ENCODE data around the gene KXD1. TPM values are rescaled to one million over a fixed set of nuclear protein-coding genes. Genes with fewer than 3 reads are reported as not detected.
"Not testable (repeated sequence)": the region's sequence is repeated elsewhere in the genome, so short reads cannot be mapped to it uniquely, and the experiment has no call there.

The KXD1 gene
- polyA plus RNA-seq, 10 donors: 53.0 to 83.0 (median 63.7) TPM

GRCh38 chr19:18531485-18531884 lies 26.2 kb upstream of the KXD1 start:
- DNase-seq: no peak

DNA sequence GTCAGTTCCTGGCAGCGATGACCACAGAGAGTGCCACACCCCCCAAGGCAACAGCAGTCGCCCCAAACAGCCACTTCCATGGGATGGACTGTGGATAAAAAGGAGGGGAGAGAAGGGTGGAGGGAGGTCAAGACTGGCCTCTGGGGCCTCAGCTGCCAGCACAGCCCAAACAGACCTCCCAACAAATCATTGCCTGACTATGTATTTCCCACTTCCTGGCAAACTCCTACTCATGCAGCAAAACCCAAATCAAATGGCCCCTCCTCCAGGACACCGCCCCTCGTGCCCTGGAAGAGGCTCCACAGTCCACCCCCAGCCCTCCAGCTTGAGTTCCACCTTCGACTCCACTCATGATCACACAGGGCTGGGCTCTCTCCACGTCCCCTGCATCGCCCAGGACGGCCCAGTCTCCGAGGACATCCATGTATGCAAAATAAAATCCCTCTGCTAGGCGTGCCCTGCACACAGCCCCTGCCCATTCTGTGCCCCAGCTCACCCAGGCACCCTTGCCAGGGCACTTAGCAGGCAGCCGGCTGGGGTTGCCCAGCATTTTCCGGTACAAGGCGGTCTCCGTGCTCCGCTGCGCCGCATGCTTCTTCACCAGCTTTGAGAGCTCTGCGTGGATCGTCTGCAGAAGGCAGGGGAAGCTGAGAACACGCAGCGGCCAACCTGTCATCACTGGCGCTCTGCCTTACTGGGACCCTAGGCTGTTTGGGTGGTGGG lies 25.3 kb upstream of the KXD1 start:
- no peak for DNase-seq

DNA sequence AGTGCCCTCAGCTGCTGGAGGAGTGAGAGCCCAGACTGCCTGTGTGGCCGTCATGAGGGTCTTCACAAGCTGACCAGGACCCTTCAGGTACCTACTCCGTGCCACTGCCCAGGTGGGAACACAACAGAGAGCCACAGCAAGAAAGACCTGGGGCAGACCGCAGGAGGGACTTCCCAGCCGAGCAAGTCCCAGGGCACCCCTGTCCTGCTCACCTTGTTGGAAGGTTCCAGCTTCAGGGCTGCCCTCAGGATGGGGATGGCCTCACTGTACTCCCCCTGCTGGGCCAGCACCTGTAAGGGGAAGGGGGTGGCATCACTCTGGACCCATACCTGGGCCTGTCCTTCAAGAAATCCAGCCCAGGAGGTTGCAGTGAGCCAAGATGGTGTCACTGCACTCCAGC lies 24.6 kb upstream of the KXD1 start:
- DNase-seq: no peak

DNA sequence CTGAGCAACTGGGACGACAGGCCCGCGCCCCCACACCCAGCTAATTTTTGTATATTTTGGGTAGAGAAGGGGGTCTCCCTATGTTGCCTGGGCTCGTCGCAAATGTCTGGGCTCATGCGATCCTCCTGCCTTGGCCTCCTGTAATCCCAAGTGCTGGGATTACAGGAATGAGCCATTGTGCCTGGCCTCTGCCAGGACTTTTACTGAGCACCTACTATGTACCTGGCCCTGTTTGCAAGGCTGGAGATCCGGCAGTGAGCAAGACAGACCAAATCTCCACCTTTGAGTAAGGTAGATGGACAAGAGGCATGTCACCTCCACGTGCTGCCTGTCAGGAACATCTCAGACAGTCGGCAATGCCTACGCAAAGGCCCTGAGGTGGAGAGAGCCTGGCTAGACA lies 21.2 kb upstream of the KXD1 start:
- no peak for DNase-seq

- no peak for DNase-seq
These were observed 20.2 kb upstream of the KXD1 start for GRCh38 chr19:18537431-18537830.

DNA sequence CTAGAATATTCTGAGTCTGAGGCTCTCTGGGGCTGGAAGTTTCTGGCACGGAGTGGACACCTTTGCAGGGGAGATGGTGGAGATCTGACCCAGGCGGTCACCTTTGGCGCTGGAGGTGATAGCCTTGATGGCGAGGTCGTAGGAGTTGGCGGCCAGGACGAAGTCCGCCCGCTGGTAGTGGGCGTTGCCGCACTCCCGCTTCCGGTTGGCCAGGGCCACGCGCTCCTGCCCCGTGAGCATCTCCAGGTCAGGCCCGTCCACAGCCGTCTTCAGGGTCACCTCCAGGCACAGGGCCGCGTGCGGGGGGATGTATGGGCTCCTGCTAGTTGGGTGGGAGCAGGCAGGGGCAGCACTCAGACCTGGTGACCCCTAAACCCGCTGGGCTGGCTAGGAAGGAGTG lies 19.6 kb upstream of the KXD1 start:
- DNase-seq: no peak

- no peak for DNase-seq
These were observed 18.3 kb upstream of the KXD1 start for GRCh38 chr19:18539372-18539771.

DNA sequence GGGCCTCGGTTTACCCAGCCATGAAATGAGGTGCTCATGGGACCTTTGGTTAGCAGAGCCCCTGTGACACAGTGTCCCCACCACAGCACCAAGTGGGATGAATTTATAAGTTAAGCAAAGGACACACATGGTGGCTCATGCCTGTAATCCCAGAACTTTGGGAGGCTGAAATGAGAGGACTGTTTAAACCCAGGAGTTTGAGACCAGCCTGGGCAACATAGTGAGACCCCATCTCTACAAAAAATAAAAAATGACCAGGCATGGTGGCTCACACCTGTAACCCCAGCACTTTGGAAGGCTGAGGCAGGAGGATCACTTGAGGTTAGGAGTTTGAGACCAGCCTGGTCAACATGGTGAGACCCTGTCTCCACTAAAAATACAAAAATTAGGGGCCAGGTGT lies 17.5 kb upstream of the KXD1 start:
- not testable (repeated sequence) for DNase-seq

- no peak for DNase-seq
These were observed 16.2 kb upstream of the KXD1 start for GRCh38 chr19:18541258-18541991.

GRCh38 chr19:18541992-18542940 lies 15.4 kb upstream of the KXD1 start:
- DNase-seq: peak in 1 of 3 donors; percentile 35

- peak; percentile 89 to 96 (median 94) for DNase-seq
These were observed 14.5 kb upstream of the KXD1 start, which contains the start of gene FKBP8 for GRCh38 chr19:18542941-18543813. TSS of gene FKBP8 (minus strand) at chr19:18543573. CDS start at chr19:18541970, 1,603 bp downstream.

DNA sequence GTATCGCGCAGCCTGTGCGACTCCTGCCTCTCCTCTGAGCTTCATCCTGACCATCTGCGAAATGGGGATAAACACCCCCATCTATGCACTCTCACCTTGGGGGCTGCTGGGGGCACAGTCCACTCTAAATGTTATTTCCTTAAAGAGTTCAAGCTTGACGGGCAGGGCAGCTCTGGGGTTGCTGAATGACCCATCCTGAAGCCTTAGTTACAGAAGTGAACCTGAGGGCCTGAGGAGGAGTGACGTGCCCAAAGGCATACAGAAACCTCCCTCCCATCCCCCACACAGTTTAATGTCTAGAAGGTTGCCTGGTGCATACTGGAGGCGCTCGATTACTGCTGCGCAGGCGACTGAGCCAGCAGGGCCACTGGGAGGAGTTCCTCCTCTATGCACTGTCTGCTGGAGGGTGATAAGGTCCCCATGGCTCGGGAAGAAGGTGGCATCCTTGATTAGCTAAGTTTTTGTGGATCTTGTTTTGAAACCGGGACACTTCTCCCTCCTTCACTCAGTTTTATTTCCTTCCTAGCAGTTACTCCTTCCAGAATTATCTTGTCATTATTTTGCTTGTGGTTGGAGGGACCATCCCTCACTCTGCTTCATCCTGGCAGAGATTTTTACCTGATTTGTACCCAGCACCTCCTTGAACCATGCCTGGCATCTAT lies 13.7 kb upstream of the KXD1 start:
- peak in 2 of 3 donors; percentile 52 to 65 for DNase-seq

- no peak for DNase-seq
These were observed 6.0 kb upstream of the KXD1 start for GRCh38 chr19:18551631-18552030.

- no peak for DNase-seq
These were observed 509 bp downstream of the KXD1 start for GRCh38 chr19:18558202-18558555.

DNA sequence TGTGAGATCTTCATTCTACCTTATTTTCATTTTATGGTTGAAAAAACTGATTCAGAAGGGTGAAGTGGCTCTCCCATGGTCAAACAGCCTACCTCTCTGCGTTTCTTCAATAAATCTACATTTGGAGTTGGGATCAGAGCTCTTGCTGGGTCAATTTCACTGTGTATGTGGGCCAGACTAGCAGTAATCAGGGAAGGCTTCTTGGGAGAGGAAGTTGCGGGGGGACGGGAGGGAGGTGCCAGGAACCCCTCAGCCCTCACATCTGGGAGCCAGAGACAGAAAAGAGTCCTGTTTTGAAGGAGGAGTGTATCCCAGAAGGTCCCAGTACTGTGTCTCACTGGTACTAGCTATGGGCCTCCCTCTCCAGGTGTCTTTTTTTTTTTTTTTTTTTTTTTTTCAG lies 934 bp downstream of the KXD1 start:
- no peak for DNase-seq

DNA sequence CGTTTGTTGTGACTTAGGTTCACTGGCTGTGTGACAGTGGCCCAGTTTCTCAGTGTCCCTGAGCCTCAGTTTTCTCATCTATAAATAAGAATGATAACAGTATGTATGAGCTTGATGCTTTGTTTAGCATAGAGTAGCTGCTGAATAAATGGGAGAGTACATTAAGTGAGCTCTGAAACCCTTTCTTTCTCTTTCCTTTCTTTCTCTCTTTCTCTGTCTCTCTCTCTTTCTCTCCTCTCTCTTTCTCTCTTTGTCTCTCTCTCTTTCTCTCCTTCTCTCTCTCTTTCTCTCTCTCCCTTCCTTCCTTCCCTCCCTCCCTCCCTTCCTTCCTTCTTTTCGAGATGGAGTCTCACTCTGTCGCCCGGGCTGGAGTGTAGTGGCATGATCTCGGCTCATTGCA lies 2.0 kb downstream of the KXD1 start:
- DNase-seq: no peak

DNA sequence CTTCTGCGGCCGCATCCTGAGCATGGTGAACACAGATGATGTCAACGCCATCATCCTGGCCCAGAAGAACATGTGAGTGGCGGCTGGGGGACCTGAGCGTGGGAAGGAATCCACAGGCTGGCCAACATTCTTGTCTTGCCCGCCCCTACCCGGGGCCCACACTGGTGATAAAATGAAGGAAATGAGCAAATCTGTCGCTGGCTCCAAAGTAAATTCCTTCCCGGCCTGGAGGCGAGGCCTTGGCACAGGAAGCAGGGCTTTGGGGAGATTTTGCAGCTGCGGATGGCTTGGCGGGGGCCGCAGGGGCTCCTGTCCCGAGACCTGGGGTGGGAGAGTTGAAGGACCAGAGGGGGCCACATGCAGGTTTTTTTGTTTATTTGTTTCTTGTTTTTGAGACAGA lies 4.4 kb downstream of the KXD1 start:
- DNase-seq: peak in 1 of 3 donors; percentile 68

- no peak for DNase-seq
These were observed 9.3 kb downstream of the KXD1 start for GRCh38 chr19:18566953-18567352.

- no peak for DNase-seq
These were observed 10.7 kb downstream of the KXD1 start for GRCh38 chr19:18568367-18568766.

DNA sequence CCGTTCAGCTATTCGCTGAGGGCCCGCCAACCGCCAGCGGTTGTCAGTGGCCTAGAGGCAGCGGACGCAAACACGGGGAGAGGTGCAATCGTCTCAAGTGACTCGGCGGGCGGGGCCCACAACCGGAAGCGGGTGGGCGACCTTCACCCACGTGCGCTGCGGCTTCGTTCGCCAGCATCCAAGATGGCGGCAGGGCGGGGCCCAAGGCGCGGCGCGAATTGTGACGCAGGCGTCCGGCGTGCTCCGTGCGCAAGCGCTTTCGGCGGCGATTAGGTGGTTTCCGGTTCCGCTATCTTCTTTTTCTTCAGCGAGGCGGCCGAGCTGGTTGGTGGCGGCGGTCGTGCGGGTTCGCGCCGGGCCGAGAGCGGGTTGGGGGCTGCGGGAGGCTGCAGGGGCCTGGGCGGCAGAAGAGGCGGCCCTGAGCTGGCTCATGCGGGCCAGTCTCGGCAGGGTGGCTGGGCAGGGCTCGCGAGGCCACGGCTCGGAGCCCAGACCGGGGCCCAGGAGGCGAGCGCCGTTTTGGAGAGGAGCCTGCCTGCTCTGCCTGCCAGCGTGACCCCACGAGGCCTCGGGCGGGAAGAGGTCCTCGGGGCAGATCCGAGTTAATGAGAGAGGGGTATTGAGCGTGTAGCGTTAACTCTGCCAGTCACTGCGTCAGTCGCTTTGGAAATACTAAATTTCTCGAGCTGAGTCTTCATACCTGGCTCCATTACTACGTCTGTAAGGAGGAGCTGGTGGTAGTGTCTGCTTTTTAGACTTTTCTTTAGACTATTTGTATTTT lies 14.1 kb downstream of the KXD1 start, which contains the start of gene UBA52:
Gene UBA52, plus strand, starts transcription at position 294 of the 781 bp plus-strand sequence. CDS start 1,444 bp downstream, outside the sequence.
- DNase-seq: peak; percentile 97 to 99 (median 98)
